Left lung (tissue), 10 donors: ENCODE results near the gene ARID3B. TPM values are rescaled to one million over a fixed set of nuclear protein-coding genes. Genes with fewer than 3 reads are reported as not detected.

Experiments used
- ATAC-seq: fragments of 200-7000 bp; cut with Tn5 transposase; one replicate; pipeline ENCODE4 v1.9.1; 2020; ENCODE audit warnings: moderate library complexity
- DNase-seq, 4 donors: peaks; one replicate each; pipeline ENCODE4 v3.0.0-alpha.2; 2013 to 2020
- H3K27ac ChIP-seq, 2 donors: fragments of 200-600 bp; sonication (generic) in 1 of 2; one replicate each; pipeline versions ENCODE4 v1.5.0 to v1.8.0; 2020 to 2021
- H3K27me3 ChIP-seq, 2 donors: fragments of 200-600 bp; sonication (generic) in 1 of 2; one replicate each; pipeline versions ENCODE4 v1.5.0 to v1.8.0; 2020 to 2021
- H3K36me3 ChIP-seq, 2 donors: fragments of 200-600 bp; sonication (generic) in 1 of 2; one replicate each; pipeline versions ENCODE4 v1.5.0 to v1.8.0; 2020 to 2021
- H3K4me1 ChIP-seq, 2 donors: fragments of 200-600 bp; one replicate each; pipeline ENCODE4 v1.8.0; 2021
- H3K4me3 ChIP-seq, 2 donors: fragments of 200-600 bp; sonication (generic) in 1 of 2; one replicate each; pipeline versions ENCODE4 v1.5.0 to v1.8.0; 2020 to 2021; ENCODE audit warnings: mild to moderate bottlenecking in 1 of 2
- H3K9me3 ChIP-seq, 2 donors: fragments of 200-600 bp; sonication (generic) in 1 of 2; one replicate each; pipeline versions ENCODE4 v1.5.0 to v1.8.0; 2020 to 2021
- CTCF ChIP-seq, 2 donors: fragments of 200-600 bp; sonication (generic) in 1 of 2; IDR thresholded peaks; one replicate each; pipeline versions ENCODE4 v1.5.0 to v1.8.0; 2021; ENCODE audit warnings: antibody characterized with exemption in 2 of 2
- intact Hi-C, 2 donors: fragments of 100-400 bp; cut with DNase I; formaldehyde crosslinking; loops; one replicate each; pipeline versions ENCODE4 v1.11.2 to v1.14.2; 2022
- polyA plus RNA-seq, 6 donors: library from polyadenylated mRNA; unstranded; fragments of 120-200 nt; gene quantifications; one replicate each; pipeline ENCODE4 v1.2.1, GENCODE V29; 2013; ENCODE audit not compliant: insufficient read length in 6 of 6
- total RNA-seq, 2 donors: library from RNA; stranded (reverse); fragmentation: NEBNext Ultra II Directional; extraction: Animal tissue kit (Norgen Biotek cat#: 25700); gene quantifications; one replicate each; pipeline ENCODE4 v1.2.1, GENCODE V29; 2021
- donor health status: DM: no; HTN: yes; CAD: no.
- donor health status: DM: no; HTN: no; CAD: no.

The ARID3B gene
- total and polyA plus RNA-seq, 8 donors: 5.8 to 12.1 (median 11.1) TPM

GRCh38 chr15:74571191-74571590 lies 30.2 kb downstream of the ARID3B start:
- no peak for TF ChIP-seq CTCF (IDR thresholded peaks at IDR 0.05)
- intact Hi-C loops: no loop called here
- Histone ChIP-seq H3K4me1 (no peaks in the 10 kb centered on the region), H3K27me3 (no peaks in the 10 kb centered on the region), H3K27ac (no peak overlapping the region), H3K9me3 (no peaks in the 10 kb centered on the region), H3K4me3 (no peak overlapping the region), H3K36me3 (peaks cover 0 to 61% of the 10 kb centered on the region in 2 donors)
- ATAC-seq (no peak), DNase-seq (no peak)

GRCh38 chr15:74573987-74574386 lies 33.0 kb downstream of the ARID3B start:
- no peak for ATAC-seq
- no peak for TF ChIP-seq CTCF (IDR thresholded peaks at IDR 0.05)
- H3K4me1 ChIP-seq: no peaks in the 10 kb centered on the region
- no peak overlapping the region for H3K27ac ChIP-seq
- H3K9me3 ChIP-seq: no peaks in the 10 kb centered on the region
- intact Hi-C loops: no loop called here
- DNase-seq: no peak
- peaks cover 0 to 86% of the 10 kb centered on the region in 2 donors for H3K36me3 ChIP-seq
- no peaks in the 10 kb centered on the region for H3K27me3 ChIP-seq
- H3K4me3 ChIP-seq: no peak overlapping the region

- Histone ChIP-seq H3K4me3 (no peak overlapping the region), H3K27ac (no peak overlapping the region), H3K9me3 (no peaks in the 10 kb centered on the region), H3K36me3 (peaks cover 0 to 66% of the 10 kb centered on the region in 2 donors), H3K27me3 (no peaks in the 10 kb centered on the region), H3K4me1 (no peaks in the 10 kb centered on the region)
- ATAC-seq: no peak
- DNase-seq: no peak
- no peak for TF ChIP-seq CTCF (IDR thresholded peaks at IDR 0.05)
- intact Hi-C loops: no loop called here
Observed at GRCh38 chr15:74578496-74578994, 37.5 kb downstream of the ARID3B start.

- H3K36me3 ChIP-seq: peaks cover 0 to 61% of the 10 kb centered on the region in 2 donors
- no peak for DNase-seq
- no peak overlapping the region for H3K4me3 ChIP-seq
- no peak for ATAC-seq
- no peak for TF ChIP-seq CTCF (IDR thresholded peaks at IDR 0.05)
- no peak overlapping the region for H3K27ac ChIP-seq
- H3K4me1 ChIP-seq: no peaks in the 10 kb centered on the region
- H3K9me3 ChIP-seq: no peaks in the 10 kb centered on the region
- no peaks in the 10 kb centered on the region for H3K27me3 ChIP-seq
- intact Hi-C loops: no loop called here
Observed at GRCh38 chr15:74579001-74579400, 38.0 kb downstream of the ARID3B start.

GRCh38 chr15:74580538-74581350 lies 39.7 kb downstream of the ARID3B start:
- TF ChIP-seq CTCF (IDR thresholded peaks at IDR 0.05): no peak
- peaks cover 0 to 58% of the 10 kb centered on the region in 2 donors for H3K36me3 ChIP-seq
- no peaks in the 10 kb centered on the region for H3K4me1 ChIP-seq
- H3K4me3 ChIP-seq: no peak overlapping the region
- H3K9me3 ChIP-seq: no peaks in the 10 kb centered on the region
- intact Hi-C loops: no loop called here
- ATAC-seq (no peak), DNase-seq (no peak)
- no peaks in the 10 kb centered on the region for H3K27me3 ChIP-seq
- H3K27ac ChIP-seq: no peak overlapping the region
